GM12864 (cell line): ENCODE results near the gene ELOVL1.

ENCODE experiments used
- DNase-seq: peaks from one replicate; pipeline ENCODE4 v3.0.0-alpha.2; 2011; ENCODE audit warnings: low read depth
- H3K4me3 ChIP-seq: 2 replicates; pipeline ENCODE4 v1.5.1; 2011; ENCODE audit warnings: mild to moderate bottlenecking, low read depth, low read length, control low read depth
- TF ChIP-seq, protein P1 (sequence below): IDR thresholded peaks from 2 replicates; pipeline ENCODE4 v1.5.1; 2011; ENCODE audit warnings: low read depth, mild to moderate bottlenecking, moderate library complexity, low read length, control low read depth, inconsistent platforms; ENCODE audit errors: missing control alignments

The ELOVL1 gene

DNA sequence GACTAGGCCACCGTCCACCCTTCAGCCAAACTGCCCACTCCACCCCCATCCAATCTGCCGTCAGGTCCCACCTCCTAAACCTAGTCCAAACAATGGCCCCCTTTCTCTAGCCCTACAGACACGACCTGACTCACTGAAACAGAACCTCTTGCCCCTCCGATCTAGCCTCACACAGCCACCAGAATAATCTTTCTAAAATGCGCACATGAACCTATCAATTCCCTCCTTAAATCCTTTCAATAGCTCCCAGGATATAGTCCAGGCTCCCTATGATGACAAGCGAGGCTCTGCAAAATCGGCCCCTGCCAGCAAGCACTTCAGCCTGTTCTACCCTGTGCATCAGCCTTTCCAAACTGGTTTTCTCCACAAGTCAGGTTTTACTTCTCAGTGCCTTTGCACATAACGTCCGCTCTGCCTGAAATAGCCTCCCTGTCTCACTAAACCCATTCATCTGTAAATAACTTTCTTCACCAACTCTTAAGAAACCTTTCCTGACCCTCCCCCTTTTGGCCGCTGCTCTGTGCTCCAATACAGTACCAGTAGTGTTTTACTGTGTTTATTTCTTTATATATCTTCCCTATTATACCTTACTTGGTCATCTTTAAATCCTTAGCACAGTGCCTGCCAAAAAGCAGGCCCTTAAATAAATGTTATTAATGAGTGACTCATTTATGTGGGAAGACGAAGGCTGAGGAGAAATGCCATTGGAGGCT lies 18.1 kb downstream of the ELOVL1 start:
- H3K4me3 ChIP-seq: peak overlapping the region; percentile 62
- peak; percentile 44 for DNase-seq

DNA sequence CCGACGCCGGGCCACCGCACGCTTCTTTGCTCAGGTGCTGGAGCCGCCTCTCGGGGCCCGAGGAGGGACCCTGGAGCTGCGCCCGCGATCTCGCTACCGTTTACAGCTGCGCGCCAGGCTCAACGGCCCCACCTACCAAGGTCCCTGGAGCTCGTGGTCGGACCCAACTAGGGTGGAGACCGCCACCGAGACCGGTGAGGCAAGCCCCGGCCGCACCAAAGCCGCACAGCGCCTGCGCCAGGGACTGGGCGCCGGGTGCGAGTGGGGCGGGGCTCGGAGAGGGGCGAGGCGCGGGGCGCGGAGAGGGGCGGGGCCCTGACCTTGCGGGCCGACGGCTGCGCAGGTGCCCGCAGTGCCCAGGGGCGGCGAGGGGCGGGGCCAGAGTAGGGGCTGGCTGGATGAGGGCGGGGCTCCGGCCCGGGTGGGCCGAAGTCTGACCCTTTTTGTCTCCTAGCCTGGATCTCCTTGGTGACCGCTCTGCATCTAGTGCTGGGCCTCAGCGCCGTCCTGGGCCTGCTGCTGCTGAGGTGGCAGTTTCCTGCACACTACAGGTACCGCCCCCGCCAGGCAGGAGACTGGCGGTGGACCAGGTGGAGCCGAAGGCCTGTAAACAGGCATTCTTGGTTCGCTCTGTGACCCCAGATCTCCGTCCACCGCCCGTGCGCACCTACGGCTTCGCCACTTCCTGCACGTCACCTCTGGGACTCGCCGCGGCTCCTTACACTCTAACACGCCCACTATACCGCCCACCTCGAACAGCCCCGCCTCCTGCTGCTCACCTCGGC lies 18.8 kb downstream of the ELOVL1 start:
- H3K4me3 ChIP-seq: peak overlapping the region; percentile 62
- peak; percentile 54 for DNase-seq
- TF ChIP-seq, protein P1, sequence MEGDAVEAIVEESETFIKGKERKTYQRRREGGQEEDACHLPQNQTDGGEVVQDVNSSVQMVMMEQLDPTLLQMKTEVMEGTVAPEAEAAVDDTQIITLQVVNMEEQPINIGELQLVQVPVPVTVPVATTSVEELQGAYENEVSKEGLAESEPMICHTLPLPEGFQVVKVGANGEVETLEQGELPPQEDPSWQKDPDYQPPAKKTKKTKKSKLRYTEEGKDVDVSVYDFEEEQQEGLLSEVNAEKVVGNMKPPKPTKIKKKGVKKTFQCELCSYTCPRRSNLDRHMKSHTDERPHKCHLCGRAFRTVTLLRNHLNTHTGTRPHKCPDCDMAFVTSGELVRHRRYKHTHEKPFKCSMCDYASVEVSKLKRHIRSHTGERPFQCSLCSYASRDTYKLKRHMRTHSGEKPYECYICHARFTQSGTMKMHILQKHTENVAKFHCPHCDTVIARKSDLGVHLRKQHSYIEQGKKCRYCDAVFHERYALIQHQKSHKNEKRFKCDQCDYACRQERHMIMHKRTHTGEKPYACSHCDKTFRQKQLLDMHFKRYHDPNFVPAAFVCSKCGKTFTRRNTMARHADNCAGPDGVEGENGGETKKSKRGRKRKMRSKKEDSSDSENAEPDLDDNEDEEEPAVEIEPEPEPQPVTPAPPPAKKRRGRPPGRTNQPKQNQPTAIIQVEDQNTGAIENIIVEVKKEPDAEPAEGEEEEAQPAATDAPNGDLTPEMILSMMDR: no peak

More for the DNA sequence above, 18.1 kb downstream of the ELOVL1 start:
- TF ChIP-seq, protein P1: no peak

DNA sequence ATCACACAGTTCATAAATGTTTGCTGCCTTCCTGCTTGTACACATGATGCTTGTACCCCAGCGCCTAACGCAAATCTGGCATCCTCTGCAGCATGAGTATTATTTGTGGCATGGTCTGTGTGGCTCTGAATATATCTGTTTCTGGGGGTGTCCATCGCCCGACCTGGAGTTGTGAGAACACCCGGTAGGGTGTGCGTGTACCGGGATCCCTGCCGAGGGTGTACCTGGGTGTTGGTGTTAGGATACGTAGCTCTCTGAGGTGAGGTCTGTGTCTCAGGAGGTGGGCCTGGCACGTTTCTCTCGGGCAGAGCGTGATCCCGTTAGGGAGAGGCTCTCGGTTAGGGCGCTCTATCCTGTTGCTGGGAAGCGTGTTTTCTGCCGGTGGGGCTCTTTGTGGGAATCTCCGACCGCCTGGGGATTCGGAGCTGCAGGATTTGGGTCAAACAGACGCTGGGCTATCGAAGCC lies 19.4 kb downstream of the ELOVL1 start:
- TF ChIP-seq, protein P1: no peak
- DNase-seq: no peak
- H3K4me3 ChIP-seq: peak overlapping the region; percentile 62

DNA sequence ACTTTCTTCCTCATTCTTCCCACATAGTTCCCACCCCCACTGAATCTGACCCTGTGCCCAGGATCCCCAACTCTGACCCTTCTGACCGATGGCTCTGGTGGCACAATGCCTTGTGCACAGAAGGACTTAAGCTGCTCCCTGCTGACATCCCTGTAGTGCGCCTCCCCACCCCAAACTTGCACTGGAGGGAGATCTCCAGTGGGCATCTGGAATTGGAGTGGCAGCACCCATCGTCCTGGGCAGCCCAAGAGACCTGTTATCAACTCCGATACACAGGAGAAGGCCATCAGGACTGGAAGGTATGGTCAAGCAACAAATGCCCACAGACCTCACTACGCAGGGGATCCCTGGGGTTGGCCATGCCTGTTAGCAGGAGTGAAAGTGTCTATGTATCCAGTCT lies 21.2 kb downstream of the ELOVL1 start:
- H3K4me3 ChIP-seq: no peak overlapping the region
- TF ChIP-seq, protein P1: no peak
- no peak for DNase-seq

DNA sequence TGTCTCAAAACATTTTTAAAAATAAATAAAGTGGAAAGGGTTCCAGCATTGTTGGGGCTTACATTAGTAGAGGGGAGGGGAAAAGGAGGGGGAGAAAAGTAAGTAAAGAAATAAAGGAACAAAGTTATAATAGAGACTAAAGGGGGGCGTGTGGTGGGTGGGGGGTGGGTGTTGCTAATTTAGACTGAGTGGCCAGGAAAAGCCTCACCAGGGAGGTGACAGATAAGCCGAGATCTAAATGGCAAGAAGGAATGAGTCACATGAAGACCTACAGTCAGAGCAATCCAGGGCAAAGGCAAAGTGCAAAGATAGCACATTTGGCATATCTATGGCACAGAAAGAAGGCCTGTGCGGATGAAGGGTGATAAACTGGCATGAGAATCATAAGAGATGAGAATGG lies 22.7 kb downstream of the ELOVL1 start:
- TF ChIP-seq, protein P1: no peak
- DNase-seq: no peak

DNA sequence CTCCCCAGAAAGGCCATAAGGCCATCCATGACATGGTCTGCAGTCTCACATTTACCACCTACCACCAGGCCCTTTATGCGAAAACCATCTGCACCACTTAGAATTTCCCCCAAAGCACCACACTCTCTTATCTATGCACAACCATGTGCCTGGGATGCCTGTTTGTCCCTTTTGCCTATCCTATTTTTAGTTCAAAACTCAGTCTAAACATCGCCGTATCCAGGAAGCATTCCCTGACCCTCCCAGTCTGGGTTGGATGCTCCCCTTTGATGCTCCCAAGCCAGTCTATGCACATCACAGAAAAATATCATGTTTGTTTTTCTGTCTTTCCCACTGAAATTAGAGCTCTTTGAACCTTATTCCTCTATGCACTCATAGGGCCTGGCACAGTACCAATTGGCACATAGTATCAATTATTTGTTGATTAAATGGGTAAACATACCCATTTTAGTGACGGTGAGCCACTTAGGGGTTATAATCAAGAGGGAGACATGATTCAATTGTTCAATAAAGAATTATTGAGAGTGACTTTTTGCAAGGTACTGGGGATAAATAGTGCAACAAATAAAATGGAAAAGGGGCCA lies 23.5 kb downstream of the ELOVL1 start:
- no peak for DNase-seq
- H3K4me3 ChIP-seq: no peak overlapping the region
- TF ChIP-seq, protein P1: no peak

More for the DNA sequence above, 22.7 kb downstream of the ELOVL1 start:
- no peak overlapping the region for H3K4me3 ChIP-seq
